Non-pigmented ciliary epithelial cell (primary cell): ENCODE measurements around the gene RHOJ.
"Not testable (repeated sequence)": the region's sequence is repeated elsewhere in the genome, so short reads cannot be mapped to it uniquely, and the experiment has no call there.

Experiments used
- DNase-seq: peaks from one replicate; pipeline ENCODE4 v3.0.0-alpha.2; 2010; ENCODE audit warnings: low read depth

Gene RHOJ

DNA sequence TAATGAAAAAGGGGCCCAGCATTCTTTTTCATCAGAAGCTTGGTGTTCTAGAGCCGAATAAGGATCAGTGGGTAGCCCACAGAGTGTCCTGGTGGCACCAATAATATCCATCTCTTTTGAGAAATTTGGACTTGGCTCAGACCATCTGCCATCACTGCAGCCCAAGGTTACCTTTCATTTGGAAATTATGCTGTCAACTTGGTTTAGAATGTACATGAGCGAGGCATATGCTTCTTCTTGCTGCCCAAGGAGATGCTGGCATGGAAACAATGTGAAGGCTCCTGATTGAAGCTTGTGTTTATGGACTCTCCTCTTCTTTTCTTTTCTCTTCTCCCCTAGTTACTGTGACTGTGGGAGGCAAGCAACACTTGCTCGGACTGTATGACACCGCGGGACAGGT is 64.5 kb downstream of the RHOJ start:
- no peak for DNase-seq

DNA sequence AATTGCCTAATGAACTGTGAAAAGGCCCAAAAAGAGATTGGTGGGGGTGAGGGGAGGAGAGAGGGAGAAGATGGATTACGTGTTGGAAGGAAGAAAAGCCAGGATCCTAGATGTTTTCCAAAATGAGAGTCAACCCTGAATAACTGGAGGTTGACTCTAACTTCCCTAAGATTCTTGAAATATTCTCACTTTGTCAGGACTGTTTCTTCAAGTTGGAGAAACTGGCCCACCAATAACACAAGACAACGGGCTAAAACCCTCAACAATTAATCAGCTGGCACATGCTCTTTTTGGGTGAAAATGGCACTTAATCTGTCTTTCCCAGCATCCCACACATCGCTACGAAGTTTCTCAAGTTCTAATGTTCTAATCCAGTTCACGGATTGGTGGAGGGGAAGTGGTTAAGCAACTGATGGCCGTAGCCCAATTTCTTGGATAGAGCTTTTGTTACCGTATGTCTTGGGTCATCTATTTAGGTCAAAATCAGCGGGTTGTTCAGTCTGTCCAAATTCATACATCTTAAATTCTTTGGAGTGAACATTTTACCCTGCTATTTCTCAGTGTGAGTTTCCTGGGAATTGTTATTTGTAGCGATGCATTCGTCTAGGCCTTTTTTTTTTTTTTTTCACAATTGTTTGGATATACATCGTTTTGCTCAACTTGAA is 65.5 kb downstream of the RHOJ start:
- no peak for DNase-seq

DNA sequence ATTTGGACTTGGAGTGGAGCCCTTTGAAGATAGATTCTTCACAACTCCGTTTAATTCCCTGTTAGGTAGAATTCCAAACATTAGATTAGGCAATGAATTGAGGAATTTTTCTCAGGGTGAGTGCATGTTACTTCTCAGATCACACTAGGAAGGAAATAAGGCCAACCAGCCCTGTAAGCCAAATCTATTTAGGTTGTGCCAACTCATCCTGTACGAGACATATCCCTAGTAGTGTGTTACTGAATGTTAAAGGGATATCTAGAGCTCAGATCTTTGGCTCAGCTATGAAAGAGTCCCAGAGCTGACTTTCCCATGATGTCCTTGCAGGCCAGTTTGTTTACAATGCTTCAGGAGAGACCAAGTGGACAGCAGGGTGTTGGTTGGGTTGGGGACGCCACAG is 68.9 kb downstream of the RHOJ start:
- no peak for DNase-seq

DNA sequence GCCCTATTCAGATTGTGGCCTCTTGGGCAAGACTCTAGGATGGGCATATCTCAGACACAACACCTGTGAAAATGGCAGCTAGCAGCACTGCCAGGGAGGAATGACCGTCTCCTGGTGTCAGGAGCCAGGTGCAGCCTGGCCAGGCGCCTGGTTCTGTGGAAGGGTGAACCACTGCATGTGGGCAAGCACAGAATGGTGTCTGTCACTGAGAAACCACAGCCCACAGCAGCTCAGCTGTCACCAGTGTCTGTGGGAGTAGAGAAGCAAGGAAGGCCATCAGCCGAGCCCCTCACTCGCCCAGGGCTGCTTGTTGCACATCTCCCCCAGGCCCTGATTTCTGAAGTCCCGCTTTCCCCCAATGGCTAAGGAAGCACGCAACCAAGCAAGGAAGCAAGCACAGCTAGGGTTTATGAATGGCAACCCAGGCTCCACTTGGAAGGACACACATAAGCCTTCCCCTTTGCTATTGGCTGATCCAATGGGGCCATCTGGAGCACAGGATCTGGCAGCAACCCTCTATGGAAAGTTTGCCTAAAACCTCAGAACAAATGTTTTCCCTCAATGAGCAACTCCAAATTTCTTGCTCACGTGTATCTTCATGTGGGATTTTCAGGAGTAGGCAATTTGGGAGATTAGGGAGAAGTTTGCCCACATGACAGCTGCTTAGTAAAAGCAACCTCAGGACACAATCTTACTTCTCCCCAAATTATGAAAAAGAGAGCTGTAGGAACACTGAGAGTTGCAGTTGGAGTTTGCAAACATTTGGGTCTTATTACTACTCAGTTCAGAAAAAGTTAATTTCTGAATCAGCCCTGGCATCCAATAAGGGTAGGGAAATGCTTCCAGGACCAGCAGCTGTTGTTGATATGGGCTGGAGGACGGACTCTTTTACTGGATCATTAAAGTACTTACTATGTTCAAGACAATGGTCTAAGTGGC is 69.7 kb downstream of the RHOJ start:
- DNase-seq: no peak

DNA sequence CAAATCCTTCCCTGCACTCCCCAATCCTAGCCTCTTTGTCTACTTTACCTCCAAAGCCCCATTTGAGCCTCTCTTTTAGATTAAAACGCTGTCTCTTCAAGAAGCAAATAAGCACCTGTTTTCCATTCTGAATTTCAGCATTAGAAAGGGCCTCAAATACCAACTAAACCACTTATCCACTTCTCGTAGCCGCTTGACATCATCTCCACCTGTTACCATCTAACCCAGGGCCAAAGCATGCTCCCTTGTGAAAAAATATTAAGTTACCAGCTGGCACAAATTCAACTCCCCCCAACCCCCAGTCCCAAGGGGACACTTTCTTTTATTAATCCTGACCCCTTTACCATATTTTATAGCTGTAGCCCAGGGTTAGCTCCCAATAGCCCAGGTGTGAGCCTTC is 71.4 kb downstream of the RHOJ start:
- DNase-seq: no peak

DNA sequence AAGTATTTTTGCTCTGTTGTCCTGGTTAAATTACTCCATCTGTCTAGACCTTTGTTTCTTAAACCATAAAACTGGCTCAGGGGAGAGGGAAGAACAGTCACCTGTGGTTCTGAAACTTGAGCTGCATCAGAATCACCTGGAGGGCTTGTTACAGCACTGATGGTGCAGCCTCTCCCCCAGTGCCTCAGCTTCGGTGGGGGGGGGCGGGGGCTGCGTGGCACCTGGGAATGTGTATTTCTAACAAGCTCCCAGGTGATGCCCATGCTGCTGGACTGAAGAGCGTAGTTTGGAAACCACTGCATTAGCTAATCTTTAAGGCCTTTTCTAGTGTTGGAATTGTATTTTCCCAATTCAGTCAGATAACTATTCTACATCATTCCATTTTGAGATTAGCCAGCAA is 71.8 kb downstream of the RHOJ start:
- no peak for DNase-seq

DNA sequence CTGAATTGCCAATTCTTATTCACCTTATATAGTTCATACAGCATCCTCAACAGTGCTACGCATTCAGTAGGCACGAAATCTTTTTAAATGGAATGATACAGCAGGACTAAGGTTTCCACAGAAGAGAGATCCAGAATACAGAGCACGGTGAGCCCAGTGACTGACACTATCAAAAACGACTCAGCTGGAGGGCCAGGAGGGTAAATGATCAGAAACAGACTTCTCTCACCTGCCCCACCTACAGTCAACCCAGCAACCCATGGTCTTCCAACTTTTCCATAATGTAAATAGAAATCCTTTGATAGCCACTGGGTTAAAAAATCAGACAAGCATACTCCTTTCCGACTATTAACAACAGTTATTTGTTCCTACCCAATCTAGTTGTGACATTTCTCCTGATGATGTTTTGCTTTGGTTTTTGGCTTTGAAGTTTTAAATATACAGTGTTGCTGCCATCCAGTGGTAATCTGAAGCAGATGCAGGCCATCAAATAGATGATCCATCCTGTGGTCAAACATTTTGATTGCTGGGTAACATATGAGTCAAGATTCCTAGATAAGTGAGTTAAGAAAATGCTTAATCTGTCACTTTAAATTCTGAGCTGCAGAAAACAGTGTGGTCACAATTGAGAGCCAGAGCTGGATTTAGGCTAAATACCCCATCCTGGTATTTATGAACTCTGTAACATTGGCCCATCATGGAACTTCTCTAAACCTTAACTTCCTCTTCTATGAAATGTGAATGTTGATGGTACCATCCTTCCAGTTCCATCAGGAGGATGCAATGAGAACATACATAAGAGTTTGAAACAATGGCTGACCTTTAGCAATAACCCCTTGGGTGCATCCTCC is 72.5 kb downstream of the RHOJ start:
- DNase-seq: peak; percentile 24

DNA sequence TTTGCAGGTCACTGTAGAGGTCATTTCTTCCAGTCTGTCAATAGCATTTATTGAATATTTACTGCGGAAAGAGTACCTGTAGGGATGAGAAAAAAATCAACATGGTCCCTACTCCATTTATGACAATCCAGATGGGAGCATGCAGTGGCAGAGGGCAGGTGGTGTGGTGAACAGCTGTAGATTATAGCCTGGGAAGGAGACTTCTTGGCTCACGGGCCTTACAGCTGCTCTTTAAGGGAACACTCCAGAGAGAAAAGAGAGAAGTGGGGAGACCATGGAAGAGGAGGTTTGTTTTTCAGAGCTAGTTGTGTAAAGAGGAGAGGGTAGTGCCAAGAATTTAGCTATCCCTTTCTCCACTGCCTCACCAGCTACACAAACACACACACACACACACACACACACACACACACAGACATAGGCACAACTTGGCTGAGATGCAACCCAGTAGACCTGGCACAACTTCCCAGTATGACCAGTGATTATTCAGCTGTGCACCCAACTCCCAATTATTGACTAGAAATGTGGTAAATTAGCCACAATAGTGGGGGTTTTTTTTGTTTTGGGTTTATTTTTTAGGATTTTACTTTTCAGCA is 73.4 kb downstream of the RHOJ start:
- DNase-seq: no peak

DNA sequence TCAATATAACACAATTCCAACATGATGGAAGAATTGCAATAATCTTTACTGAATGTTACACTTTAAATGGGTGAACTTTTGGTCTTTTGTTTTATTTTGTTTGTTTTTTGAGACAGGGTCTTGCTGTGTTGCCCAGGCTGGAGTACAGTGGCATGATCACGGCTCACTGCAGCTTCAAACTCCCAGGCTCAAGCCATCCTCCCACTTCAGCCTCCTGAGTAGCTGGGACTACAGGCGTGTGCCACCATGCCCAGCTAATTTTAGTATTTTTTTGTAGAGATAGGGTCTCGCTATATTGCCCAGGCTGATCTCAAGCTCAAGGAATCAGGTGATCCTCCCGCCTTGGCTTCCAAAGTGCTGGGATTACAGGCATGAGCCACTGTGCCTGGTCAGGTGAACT is 75.7 kb downstream of the RHOJ start:
- not testable (repeated sequence) for DNase-seq

DNA sequence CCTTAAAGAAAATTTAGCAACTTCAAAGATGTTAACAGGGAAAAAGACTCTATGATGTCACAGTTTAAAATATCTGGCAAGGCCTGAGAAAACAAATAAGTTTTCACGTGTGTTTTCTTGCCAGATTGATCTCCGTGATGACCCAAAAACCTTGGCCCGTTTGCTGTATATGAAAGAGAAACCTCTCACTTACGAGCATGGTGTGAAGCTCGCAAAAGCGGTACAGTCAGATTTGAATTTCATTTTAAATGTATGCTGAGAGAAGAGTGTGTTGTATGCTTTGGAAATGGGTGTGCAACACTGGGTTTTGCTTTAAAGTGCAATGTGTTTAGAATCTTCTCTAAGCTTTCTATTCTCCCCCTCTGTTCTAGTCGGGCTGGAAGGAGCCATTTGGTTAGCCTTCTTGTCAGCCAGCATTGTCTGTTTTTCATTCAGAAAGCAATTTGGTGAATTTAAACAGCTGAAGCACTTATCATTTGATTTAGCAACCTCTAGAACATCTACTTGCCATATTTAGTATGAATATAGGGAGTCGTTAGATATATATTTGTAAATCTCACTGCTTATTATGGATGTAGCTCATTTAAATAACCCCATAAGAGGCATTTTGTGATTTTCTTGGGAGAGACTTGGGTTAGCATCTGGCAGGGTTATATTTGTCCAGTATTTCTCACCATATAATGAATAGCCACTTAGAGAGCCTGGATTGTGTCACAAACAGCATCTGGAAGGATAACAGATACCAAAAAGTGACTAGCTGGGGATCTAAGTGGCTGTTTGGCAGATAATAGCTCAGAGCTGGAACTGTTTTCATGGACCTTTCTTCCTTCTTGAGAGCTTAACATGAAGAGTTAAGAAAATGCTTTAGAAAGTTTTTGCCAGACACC is 79.0 kb downstream of the RHOJ start:
- no peak for DNase-seq

DNA sequence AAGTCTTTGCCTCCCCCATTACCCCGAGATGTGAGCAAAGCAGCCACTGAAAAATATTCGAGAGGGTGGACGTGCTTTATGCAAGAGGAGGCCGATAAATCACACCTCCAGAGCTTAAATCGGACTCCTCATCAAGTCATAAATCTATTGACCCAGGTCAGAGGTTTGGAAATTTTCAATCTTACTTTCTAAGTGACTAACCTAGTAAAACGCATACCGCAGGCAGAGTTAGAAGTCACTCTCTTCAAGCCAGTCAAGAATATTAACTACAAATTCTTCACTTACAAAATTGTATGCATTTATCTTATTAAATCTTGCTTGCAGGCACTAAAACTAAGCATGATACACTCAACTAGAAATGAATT is 79.6 kb downstream of the RHOJ start:
- DNase-seq: no peak

DNA sequence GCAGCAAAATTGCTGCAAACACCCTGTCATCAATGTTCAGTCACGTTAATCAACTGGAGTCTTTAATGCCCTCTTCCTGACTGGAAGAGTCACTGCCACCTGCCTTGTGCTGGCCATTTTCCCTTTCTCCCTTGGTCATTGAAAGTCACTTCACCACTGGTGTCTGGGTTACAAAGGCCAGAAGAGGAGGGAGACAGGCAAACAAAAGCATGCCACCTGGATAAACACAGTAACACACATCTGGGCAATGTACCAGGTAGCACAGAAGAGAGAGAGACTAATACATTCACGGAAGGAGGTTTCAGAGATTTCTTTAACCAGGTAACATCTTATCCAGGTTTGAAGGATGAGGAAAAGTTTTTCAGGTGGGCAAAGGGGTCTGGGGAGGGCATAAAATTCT is 81.8 kb downstream of the RHOJ start:
- no peak for DNase-seq

DNA sequence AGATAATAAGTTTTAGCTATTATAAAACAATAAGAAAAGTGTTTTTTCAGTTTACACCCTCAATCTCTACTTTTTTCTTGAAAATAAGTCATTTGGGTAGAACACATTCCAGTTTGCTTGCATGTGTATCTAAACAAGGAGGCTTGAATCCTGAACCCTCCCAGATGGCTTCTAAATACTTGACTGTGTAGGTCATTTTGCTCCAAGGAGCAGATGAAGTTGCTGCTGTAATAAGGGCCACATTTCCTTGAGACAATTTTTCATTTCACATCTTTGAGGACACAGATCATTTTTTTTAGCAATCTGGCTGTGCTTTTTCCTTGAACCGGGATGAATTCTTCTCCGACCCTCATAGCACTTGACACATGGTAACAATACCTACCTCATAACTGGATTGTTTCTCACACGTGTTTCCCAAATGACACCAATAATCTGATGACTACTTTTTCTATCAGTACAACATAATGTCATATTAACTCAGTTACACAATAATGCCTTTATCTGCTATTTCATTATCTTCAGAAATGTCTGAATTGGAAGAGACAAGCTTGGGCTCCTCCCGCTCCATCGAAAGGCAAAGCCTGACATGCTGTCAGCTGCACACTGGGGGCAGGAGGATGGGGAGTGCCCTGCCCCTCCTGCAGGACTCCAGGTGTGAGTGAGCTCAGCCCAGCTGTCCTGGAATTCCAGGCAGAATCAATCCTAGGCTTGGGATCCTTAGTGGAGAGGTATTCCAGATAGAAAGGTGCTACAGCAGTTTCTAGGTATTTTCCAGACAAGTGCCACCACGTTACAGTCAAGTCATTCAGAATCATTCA is 83.6 kb downstream of the RHOJ start:
- no peak for DNase-seq

DNA sequence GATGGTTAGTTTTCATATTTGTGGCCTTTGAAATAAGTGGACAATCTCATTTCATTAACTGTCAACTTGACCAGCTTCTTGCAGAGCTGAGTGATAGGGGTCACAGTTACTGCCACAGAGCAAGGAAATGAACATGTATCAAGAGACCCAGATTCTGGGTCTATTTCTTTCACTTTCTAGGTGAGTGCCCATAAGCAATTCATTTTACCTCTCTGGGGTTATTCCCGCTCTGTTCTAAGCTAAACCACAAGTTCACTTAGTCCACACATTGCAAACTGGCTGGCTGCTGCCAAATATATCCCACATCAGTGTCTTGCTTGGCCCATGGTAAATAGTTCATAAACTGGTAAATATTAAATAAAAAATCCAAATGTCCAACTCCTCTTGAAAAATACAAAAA is 84.6 kb downstream of the RHOJ start:
- DNase-seq: no peak

DNA sequence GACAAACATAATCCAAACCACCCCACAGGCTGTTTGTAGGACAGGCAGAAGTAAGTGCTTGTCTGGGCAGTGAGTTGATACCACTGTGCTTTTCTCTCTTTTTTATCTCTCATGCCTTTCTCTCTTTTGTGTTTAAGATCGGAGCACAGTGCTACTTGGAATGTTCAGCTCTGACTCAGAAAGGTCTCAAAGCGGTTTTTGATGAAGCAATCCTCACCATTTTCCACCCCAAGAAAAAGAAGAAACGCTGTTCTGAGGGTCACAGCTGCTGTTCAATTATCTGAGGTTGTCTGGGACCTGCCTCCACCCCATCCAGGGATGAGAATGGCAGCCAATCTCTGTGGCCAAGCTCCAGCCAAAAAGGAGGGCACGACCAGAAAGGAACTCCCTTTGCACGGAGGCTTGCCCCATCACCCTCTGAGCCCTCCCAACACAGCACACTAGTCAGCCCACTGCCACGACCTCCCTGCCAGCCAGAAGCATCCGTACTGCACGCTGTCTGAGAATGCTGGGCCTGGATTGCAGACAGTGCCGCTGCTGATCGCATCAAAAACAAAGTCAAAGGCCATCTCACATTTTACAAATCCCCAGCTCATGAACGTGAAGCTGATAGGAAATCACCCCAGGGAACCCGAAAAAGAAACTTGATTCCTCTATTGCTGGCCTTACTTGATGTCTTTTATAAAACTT is 86.6 kb downstream of the RHOJ start:
- no peak for DNase-seq

DNA sequence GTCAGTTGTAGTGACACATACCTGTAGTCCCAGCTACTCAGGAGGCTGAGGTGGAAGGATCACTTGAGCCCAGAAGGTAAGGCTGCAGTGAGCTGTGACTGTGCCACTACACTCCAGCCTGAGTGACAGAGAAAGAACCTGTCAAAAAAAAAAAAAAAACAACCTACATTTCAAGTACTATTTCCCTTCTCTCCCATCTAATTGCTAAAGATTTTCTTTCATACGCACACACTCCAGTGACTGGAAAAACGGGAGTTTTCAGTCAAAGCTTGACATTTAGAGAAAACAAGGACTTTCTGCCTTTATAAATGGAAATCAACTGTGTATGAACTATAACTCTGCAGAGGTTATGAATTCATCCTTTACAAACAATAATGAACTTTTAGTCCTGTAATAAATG is 88.6 kb downstream of the RHOJ start:
- DNase-seq: no peak

DNA sequence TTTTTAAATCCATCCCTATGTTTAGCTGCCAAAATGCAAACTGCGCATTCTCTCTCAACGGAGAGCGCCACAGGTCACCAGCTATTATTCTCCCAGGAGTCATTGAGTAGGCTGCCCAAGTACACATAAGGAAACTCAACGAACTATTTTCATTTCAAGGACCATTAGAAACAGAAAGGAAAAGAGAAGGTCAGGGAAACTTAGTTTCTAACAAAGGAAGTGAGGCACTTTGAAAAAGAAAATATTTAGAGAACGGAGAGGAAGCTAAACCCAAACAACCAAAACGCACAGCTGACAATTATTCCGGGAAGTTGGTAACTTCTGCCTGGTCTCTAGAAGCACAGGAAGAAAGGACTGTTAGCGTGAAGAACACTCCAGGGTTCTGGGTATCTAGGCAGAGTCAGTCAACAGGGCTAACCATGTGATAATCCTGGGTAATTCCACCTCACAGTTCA is 91.0 kb downstream of the RHOJ start:
- no peak for DNase-seq

DNA sequence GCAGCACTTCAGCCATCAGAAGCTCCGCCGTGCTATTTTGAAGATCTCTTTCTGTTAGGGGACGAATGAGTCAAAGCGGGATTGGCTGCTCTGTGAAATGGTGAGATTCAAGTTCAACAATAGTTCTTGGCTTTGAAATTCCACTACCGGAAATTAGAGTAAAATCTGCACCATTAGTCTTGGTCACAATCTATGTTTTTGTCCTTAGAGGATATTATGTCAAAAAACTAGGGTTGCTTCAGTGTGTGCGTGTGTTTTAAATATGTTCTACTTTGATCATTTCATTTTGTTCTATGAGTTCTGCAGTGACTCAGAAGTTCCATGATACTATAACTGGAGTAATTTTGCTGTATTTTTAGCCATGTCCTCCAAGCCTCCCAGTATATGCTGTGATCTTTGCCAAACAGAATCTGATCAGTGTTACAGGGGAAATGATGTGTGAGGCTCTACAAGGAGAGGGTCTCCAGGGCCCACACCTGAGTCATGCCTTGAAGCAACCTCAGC is 91.9 kb downstream of the RHOJ start:
- no peak for DNase-seq

DNA sequence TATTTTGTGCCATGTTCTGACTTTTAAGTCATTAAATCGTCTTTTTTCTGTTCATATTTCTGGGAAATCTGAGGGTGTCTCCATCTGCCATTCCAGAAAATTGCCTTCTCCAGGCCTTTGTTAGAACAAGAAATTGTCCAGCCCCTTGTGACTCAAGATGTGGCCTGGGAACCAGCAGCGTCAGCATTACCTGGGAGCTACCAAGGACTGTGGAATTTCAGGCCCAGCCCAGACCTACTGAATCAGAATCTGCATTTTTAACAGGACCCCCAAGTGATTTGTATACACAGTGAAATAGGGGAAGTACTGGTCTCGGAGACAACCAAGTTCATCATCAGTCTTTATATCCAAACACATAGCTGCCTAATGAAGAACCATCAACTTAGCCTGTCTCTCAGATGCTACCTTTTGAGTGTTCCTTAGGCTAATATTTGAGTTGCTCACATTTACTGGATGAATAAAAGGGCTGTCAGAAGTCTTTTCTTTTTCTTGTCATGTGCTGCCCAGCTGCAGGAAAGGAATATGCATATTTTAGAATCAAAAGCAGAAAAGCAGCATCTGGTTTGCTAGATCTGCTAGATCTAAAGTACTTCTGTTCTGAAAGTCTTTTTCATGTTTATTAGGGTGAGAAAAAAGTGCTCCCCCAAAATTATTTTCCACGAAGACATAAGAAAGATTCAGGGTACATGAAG is 93.3 kb downstream of the RHOJ start:
- DNase-seq: no peak
